Stimulated activated naive CD4-positive, alpha-beta T cell (primary cell): ENCODE measurements around the gene HLA-DPA1.
"Not testable (repeated sequence)": the region's sequence is repeated elsewhere in the genome, so short reads cannot be mapped to it uniquely, and the experiment has no call there.

ENCODE experiments used
- DNase-seq, 6 experiments: peaks; one replicate each; lab custom pipeline; 2025; lab: John Stamatoyannopoulos, UW

Gene HLA-DPA1

DNA sequence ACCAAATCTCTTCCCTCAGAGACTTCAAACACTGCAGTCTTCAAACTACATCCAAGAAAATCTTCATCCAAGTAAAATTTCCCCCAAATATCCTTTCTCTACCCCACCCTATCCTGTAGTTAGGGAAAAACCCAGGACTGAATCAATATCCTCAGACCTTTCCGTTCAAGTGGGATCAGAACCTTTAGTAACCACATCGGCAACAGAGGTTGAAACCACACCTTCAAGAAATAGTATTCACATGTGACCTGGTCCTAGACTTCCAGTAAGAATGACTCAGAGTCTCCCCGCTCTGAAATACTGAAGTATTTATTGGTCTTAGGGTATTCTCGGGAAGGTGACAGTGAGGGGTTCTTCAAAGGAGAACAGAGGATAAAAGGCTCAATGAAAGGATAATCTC is 8.7 kb downstream of the HLA-DPA1 start:
- no peak for DNase-seq

DNA sequence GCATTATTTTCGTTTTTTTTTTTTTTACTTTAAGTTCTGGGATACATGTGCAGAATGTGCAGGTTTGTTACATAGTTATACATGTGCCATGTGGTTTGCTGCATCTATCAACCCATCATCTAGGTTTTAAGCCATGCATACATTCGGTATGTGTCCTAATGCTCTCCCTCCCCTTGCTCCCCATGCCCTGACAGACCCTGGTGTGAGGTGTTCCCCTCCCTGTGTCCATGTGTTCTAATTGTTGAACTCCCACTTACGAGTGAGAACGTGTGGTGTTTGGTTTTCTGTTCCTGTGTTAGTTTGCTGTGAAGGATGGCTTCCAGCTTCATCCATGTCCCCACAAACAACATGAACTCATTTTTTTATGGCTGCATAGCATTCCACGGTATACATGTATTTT is 10.0 kb downstream of the HLA-DPA1 start:
- DNase-seq, result not testable (repeated sequence)

DNA sequence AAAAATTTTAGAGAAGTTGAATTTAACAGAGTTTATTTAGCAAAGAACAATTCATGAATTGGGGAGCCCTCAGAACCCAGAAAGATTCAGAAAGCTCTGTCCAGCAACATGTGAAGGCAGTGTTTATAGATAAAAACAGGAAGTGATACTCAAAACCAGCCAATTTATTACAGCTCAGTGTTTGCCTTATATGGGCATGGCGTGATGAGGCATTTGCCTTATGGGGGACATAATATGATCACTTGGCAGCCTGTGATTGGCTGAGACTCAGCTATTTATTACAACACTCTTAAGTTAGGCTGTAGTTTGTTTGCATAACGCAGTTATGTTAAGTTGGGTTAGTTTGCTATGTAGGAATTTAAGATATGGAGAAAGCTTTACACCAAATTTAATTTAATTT is 11.5 kb downstream of the HLA-DPA1 start:
- no peak for DNase-seq

DNA sequence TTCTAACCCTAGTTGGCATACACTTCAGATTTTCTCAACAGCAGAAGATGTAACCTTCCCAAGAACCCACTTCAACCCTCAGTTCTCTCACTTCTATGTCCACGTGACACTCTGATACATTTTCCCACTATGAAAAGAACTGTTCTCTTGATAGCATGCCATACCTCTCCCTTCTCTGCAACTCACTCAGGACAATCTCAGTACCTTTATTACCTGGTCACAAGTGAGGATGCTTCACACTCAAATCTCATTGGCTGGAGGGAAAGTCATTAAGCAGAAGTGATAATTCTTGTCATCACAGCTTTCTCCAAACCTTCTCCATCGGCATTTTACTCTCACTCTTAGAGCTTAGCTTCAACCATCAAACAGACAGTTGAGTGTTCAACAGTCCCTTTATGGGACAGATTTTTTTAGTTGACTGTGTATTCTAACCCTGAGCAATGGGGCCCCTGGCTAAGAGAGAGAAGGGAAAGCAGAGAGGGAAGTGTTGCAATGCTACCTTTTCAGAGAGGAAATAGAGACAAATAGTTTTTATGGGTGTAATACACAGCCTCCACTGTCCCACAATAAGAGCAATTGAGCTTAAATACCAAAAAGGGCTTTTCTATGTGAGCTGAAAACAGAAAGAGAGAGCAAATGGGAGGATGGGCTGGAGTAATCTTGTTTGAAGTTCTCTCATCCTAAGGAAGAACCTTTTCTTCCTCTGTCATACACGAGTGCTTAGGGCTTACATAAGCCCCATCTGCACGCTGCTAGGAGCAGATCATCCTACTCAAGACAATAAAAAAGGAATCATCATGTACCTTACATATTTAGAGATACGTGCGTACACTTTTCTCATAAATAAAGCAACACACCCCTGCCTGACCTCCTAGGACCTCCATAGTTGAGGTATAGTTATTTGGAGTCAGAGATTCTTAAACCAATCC is 16.0 kb downstream of the HLA-DPA1 start:
- DNase-seq, result no peak

DNA sequence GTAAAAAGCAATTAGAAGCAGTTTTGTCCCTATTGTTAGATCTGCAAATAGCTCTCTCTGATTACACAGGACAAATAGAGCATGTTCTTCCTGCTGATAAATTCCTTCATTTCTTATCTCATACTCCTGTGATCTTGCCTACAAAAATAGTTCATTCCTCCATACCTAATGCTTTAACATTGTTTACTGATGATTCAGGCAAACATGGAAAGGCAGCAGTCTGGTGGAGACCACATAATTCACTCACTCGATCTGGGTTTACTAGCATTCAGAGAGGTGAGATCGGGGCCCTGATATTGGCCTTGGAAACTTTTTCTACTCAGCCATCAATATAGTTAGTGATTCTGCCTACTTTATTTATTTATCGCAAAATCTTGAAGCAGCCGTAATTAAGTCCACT is 20.2 kb downstream of the HLA-DPA1 start:
- DNase-seq, result no peak

DNA sequence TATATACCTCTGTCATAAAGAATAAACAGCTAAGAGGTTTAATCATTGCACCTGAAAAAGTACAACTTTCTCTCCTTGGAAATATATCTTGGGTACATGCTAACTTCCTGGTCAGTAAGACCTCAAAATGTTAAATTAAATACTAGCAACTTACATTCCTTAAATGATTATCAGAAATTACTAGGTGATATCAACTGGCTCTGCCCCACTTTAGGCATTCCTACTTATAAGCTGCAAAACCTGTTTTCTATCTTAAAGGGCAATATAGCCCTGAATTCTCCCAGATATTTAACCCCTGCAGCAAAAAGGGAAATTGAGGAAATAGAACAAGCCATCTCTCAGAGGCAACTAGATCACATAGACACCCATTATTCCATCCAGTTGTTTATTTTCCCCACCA is 20.8 kb downstream of the HLA-DPA1 start:
- DNase-seq, result no peak

DNA sequence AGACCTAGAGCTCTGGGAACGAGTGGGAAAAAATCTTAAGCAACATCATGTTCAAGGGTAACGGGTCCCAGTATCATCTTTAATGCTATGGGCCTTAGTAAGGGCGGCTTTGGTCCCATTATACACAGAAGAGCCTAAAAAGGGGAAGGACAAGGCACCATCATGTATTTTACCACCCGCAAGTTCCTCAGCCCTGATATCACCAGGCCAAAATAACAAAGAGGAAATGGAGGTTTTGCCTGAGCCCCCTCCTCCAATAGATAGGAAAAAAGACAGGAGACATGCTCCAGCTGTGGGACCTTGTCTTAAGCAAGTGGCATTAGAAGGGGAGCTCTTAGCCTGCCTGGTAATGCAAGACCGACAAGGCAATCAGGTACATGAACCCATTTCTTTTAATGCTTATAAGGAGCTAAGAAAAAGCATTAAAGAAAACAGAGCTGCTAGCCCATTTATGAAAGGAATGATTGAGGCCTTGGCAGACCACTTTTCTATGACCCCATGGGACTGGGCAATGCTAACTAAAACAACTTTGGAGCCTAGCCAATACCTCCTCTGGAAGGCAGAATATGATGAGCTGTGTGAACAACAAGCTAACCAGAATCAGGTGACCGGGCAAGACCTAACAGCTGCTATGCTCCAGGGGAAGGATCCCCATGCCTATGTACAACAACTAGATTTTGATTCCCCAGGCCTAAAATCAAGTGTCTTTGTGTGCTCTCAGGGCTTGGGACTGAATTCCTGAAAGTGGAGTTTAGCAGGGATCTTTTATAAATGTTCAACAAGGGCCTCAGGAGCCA is 23.2 kb downstream of the HLA-DPA1 start:
- no peak for DNase-seq

DNA sequence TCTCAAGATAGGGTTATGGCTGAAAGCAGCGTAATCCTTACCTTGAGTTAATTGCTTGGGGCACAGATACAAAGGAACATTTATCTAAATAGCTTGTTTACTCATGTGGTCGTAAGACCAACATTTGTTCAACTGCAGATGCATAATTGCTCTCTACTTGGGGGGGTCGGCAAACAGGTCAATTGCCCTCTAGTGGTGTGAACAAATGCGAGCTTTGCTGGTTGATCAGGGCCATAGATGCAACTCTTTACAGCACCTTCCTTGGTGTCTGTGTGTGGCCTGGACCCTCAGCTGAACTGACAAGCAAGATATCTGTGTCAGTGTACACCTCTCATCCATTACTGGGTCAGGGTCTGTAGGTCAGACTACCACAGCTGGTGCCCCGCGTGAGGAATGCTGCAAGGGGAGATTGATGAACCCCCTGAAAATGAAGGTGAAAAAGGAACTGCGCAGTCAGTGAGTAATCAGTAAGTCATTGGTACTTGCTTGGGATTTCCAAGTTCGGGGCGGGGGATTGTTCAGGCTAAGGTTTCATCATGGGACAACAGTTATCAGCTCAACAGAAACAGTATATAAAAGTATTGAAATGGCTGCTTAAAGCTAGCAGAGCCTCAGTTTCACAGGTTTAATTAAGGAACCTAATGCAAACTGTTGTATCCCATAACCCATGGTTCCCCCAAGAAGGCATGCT is 24.0 kb downstream of the HLA-DPA1 start:
- no peak for DNase-seq

DNA sequence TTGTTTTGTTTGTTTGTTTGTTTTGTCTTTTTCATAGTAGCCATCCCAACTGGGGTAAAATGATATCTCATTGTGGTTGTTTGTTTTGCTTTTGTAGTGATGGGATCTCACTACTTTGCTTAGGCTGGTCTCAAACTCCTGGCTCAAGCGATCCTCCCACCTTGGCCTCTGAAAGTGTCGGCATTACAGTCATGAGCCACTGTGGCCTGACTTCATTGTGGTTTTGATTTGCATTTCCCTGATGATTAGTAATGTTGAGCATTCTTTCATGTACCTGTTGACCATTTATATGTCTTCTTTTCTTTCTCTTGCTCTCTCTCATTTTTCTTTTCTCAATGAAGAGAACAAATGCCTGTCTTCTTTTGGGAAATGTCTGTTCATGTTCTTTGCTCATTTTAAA is 33.3 kb downstream of the HLA-DPA1 start:
- no peak for DNase-seq

DNA sequence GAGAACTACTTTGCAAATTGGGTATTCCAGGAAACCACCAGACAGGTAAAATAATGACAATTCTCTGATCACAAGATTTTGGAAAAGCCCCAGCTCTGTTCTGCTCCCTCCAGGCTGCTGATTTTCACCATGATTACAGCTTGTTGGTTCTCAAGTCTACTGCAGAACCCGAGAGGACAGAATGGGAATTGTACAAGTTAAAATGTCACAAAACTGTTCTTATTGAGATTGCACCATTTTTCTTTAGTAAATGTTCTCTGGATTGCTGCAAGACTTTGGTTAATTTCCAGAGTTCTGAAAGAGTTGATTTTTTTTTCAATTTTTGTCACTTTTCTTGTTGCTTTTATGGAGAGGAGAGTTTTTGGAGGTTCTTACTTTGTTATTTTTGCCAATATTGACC is 36.9 kb downstream of the HLA-DPA1 start:
- no peak for DNase-seq

DNA sequence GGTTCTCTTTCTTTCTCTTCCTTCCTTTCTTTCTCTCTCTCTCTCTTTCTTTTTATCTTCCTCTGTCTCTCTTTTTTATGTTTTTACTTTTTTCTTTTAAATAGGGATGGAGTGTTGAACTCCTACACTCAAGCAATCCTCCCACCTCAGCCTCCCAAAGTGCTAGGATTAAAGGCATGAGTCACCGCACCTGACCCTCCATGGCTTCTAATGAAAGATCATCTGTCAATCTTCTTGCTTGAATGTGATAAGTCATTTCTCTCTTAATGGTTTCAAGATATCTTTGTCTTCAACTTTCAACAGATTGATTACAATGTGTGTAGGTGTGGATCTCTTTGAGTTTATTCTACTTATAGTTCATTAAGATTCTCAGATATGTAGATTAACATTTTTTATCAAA is 38.9 kb downstream of the HLA-DPA1 start:
- DNase-seq, result no peak

DNA sequence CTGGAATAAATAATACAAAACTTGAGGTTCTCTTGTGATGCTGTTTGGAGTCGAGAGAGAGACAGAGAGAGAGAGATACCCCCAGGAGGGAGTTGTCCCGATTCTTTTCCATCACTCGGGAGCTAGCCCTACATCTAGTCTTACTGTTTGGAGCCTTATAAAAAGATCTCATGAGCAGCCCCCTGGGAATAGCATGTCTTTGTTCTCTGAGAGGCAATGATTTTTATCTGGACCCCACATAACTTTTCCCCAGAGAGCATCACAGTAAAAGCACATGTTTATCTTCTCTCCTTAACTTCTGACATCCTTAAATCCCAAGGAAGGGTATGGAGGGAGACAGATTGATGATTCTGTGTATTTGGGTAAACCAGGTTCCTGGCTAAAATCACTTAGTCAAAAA is 43.2 kb downstream of the HLA-DPA1 start:
- DNase-seq, result no peak

DNA sequence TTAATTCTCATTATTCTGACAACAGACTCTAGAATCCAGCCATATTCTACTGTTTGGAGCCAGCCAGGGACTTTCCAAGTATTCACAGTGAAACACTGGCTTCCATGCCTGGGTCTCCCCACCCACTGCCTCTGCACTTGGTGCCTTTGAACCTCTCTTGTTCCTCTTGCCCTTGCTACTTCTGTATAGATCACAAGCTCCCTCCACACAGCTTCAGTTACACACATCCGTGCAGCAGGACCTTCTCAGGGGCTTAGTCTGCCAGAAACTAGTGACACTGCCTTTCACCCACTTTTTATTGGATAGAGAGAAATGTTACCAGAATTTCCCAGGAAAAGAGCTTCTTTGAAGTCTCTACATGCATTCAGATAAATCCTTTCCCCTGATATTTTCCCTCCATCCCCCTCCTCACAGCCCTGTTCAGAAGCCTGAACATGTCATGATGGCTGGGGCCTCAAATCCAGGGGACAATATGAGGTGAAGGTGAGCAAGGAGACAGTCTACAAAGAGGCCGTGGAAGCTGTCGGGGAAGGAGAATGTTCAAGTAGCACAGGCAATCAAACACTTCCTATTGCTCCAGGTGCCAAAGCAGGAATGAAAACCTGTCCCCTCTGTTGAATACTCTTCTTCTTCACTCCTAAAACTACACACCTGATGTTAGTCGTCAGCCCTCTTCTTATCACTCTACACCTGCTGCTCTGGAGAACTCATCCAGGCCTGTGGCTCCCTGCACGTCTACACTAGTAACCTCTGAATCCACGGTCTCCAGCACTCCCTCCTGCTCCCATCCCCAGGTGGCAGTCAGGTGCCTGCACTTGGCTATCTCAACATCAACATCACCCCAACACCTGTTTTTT is 43.9 kb downstream of the HLA-DPA1 start:
- DNase-seq, result no peak

DNA sequence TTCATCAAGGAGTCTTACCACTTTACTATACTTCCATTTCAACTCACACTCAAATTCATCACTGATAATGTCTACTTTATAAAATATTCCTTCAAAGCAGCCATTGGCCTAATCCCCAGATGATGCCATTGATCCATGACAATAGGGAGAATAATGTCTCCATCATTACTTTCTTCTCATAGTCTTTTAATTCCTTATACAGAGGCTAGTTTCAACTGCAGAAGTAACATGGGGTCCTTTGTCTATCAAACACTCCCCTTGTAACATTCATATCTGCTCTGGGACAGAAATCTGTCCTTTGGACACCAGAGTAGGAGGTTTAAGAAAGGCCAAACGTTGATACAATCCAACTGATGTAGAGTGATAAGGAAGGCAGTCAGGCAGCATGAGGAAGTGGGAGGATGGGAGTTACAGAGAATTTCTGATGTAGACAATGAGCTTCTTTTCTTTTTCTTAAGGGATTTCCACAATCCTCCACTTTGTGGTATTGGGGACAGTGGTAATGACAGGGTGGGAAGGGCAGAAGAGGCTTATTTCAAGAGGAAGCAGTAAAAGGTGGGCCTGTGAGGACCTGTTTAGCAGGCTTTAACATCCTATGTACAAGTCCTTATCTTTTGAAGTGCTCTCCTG is 45.1 kb downstream of the HLA-DPA1 start:
- no peak for DNase-seq

DNA sequence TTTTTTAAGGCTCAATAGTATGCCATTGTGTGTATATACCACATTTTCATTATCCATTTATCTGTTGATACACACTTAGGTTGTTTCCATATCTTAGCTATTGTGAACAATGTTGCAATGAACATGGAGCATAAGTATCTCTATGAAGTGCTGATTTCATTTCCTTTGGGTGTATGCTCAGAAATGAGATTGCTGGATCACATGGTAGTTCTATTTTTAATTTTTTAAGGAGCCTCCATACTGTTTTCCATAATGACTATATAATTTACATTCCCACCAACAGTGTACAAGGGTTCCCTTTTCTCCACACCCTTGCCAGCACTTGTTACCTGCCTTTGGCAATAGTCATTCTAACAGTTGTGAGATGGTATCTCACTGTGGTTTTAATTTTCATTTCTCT is 48.9 kb downstream of the HLA-DPA1 start:
- no peak for DNase-seq

DNA sequence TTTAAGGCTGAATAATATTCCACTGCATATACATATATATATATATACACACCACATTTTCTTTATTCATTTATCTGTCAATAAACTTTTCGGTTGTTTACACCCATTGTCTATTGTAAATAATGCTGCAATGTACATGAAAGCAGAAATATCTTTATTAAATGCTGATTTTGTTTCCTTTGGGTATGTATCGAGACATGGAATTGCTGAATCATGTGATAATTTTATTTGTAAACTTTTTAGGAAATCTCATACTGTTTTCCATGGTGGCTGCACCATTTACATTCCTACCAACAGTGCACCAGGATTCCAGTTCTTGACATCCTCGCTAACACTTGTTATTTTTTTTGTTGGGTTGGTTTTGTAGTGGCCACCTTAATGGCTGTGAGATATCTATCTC is 49.9 kb downstream of the HLA-DPA1 start:
- DNase-seq, result no peak

DNA sequence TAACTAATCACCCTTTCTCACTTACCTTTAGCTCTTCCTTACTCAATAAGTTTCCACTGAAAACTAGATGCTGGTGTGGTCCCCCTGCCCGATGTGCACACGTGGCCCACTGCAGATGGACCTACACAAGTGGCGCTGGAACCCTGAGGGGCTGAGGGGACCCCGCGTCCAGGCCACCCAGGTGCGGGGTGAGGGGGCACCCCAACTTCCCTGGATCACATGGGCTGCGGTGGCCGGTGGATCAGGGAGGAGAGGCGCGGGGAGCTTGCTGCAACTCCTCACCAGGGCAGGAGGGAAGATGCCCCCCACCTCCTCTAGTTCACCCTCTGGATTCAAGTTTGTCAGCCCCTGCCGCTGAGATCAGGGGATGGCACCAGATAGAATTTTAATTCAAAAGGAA is 51.5 kb downstream of the HLA-DPA1 start:
- DNase-seq, result no peak

DNA sequence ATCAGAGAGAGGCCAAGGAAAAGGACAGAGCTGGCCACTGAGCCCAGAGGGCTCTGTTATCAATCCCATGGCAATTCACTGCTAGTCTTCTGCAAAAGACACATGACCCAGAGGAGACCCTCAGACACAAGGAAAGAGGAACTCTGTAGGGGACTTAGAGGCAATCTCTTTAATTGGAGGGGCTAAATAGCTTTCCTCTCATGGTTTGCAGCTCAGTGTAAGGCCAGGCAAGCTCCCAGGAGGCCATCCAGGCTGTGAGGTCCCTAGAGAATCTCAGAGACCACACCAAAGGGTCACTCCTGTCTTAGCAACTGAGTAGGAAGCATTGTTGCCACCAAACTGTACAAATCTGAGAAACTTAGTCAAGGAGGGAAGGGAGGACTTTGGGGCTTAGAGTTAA is 54.1 kb downstream of the HLA-DPA1 start:
- no peak for DNase-seq

DNA sequence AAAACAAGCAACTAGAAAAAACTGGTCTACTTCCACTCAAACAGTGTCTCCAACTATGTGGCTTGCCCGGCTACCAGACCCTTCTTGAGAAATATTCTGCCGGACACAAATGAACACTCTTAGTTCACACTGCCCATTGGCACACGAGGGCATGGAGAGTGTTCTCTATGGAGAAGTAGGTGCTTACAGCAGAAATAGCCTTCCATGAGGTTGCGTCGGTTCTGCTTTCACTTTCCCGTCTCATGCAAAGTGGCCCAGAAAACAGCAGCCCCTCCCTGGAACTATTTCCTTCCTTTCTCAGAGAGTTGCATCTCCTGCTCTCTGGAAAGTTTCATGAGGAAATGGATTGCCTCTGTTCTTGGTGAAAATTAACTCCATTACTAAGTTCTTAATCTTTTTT is 54.5 kb downstream of the HLA-DPA1 start:
- peak in 2 of 6 experiments; percentile 7 to 36 for DNase-seq

DNA sequence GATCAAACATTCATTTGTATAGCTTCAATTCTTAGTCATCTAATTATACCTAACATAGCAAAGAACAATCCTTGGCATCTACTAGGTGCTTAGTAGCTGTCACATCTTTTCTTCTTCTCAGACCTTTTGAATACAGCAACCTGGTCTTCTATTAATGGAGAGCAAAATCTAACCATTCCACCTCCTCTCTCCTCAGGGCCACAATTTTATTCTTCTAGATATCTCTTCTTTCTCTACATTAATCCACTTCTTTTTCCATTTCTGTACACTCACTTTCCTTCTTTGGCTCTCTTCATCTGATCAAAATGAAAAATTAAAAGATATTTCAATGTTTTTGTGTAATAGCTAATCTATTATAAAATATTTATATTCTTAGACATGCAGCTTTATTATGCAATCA is 55.0 kb downstream of the HLA-DPA1 start:
- no peak for DNase-seq

DNA sequence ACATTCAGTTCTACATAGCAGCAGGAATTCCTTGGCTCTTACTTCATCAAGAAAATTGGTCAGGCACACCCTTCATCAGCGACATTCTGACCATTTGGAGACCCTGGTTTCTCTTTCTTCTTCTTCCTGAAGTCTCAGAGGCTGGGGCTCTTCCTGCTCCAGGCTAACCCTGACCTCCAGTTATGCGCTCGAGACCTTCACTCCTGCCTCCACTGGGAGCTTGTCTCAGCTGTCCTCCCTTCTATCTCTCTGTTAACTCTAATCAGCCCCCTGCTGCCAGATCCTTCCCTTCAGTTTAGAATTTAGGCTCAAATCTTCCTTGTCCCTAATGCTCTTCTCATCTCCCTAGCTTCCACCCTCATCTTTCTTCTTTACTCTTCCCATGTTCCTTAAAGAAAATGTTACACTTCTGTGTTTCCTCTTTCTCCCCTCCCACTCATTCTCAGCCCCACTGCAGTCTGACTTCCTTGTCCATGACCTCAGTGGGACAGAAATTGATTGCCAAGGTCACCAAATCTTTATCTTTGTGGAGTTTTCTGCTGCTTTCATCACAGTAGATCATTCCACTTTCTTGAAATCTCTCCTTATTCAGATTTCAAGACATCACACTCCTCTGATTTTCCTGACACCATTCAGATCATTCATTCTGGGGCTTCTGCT is 55.6 kb downstream of the HLA-DPA1 start:
- no peak for DNase-seq
